Thyroid gland (tissue), 4 donors: ENCODE data around the gene NR2C2.

Experiments
- POLR2A ChIP-seq, 2 donors: fragments of 450-650 bp; IDR thresholded peaks; one replicate each; pipeline ENCODE4 v1.6.1; 2017; ENCODE audit warnings: antibody characterized with exemption in 2 of 2, mild to moderate bottlenecking in 2 of 2, moderate library complexity in 1 of 2
- TF ChIP-seq, protein P1 (sequence below), 6 experiments: fragments of 200-600 bp in 3 of 6; fragments of 450-650 bp in 3 of 6; sonication (generic) in 3 of 6; IDR thresholded peaks; one replicate each; pipeline ENCODE4 v1.5.1; 2016 to 2019; ENCODE audit warnings: antibody characterized with exemption in 6 of 6, mild to moderate bottlenecking in 2 of 6, inconsistent platforms in 1 of 6, moderate library complexity in 1 of 6

GRCh38 chr3:14990780-14991148 is 43.4 kb downstream of the NR2C2 start:
- TF ChIP-seq, protein P1, sequence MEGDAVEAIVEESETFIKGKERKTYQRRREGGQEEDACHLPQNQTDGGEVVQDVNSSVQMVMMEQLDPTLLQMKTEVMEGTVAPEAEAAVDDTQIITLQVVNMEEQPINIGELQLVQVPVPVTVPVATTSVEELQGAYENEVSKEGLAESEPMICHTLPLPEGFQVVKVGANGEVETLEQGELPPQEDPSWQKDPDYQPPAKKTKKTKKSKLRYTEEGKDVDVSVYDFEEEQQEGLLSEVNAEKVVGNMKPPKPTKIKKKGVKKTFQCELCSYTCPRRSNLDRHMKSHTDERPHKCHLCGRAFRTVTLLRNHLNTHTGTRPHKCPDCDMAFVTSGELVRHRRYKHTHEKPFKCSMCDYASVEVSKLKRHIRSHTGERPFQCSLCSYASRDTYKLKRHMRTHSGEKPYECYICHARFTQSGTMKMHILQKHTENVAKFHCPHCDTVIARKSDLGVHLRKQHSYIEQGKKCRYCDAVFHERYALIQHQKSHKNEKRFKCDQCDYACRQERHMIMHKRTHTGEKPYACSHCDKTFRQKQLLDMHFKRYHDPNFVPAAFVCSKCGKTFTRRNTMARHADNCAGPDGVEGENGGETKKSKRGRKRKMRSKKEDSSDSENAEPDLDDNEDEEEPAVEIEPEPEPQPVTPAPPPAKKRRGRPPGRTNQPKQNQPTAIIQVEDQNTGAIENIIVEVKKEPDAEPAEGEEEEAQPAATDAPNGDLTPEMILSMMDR (IDR thresholded peaks at IDR 0.05): no peak
- TF ChIP-seq POLR2A (IDR thresholded peaks at IDR 0.05): no peak
